ENCODE data around the gene GPR61.

The GPR61 gene

GRCh38 chr1:109539676-109540075, at the start of gene GPR61:
Gene GPR61 (plus strand): TSS chr1:109539872. CDS start chr1:109543023, 3,151 bp downstream.
- DNase-seq: no peak

- DNase-seq: peak; percentile 80
Observed at GRCh38 chr1:109490029-109490933, 49.4 kb upstream of the GPR61 start.

GRCh38 chr1:109490934-109491302, 48.8 kb upstream of the GPR61 start:
- DNase-seq: no peak

GRCh38 chr1:109491372-109491771, 48.3 kb upstream of the GPR61 start:
- DNase-seq: no peak

- DNase-seq: no peak
Observed at GRCh38 chr1:109492779-109493178, 46.9 kb upstream of the GPR61 start.

- no peak for DNase-seq
Observed at GRCh38 chr1:109493227-109493626, 46.4 kb upstream of the GPR61 start.

GRCh38 chr1:109493805-109494539, 45.7 kb upstream of the GPR61 start, which contains the start of gene CYB561D1:
Gene CYB561D1 (plus strand): TSS chr1:109494094. CDS start chr1:109494140, 46 bp downstream.
- DNase-seq: peak; percentile 83

GRCh38 chr1:109495738-109496137, 43.9 kb upstream of the GPR61 start:
- DNase-seq: no peak

GRCh38 chr1:109497449-109498160, 42.1 kb upstream of the GPR61 start:
- no peak for DNase-seq

- DNase-seq: peak; percentile 21
Observed at GRCh38 chr1:109498161-109498801, 41.4 kb upstream of the GPR61 start.

GRCh38 chr1:109499081-109499480, 40.6 kb upstream of the GPR61 start:
- no peak for DNase-seq

- DNase-seq: peak; percentile 70
Observed at GRCh38 chr1:109499661-109500536, 39.8 kb upstream of the GPR61 start.

GRCh38 chr1:109500941-109501381, 38.7 kb upstream of the GPR61 start:
- no peak for DNase-seq

- DNase-seq: peak; percentile 36
Observed at GRCh38 chr1:109501644-109502363, 37.9 kb upstream of the GPR61 start.

GRCh38 chr1:109502364-109502851, 37.3 kb upstream of the GPR61 start:
- peak; percentile 23 for DNase-seq

GRCh38 chr1:109503935-109504334, 35.7 kb upstream of the GPR61 start:
- DNase-seq: no peak

- no peak for DNase-seq
Observed at GRCh38 chr1:109504974-109505373, 34.7 kb upstream of the GPR61 start.

- no peak for DNase-seq
Observed at GRCh38 chr1:109508001-109508872, 31.4 kb upstream of the GPR61 start.

GRCh38 chr1:109508873-109509175, 30.8 kb upstream of the GPR61 start:
- no peak for DNase-seq
